ENCODE data around the gene TIMP4. TPM values are rescaled to one million over a fixed set of nuclear protein-coding genes. Genes with fewer than 3 reads are reported as not detected.

TIMP4 gene
- total and polyA plus RNA-seq, 8 donors, result 0.13 to 11.3 (median 0.46) TPM

DNA sequence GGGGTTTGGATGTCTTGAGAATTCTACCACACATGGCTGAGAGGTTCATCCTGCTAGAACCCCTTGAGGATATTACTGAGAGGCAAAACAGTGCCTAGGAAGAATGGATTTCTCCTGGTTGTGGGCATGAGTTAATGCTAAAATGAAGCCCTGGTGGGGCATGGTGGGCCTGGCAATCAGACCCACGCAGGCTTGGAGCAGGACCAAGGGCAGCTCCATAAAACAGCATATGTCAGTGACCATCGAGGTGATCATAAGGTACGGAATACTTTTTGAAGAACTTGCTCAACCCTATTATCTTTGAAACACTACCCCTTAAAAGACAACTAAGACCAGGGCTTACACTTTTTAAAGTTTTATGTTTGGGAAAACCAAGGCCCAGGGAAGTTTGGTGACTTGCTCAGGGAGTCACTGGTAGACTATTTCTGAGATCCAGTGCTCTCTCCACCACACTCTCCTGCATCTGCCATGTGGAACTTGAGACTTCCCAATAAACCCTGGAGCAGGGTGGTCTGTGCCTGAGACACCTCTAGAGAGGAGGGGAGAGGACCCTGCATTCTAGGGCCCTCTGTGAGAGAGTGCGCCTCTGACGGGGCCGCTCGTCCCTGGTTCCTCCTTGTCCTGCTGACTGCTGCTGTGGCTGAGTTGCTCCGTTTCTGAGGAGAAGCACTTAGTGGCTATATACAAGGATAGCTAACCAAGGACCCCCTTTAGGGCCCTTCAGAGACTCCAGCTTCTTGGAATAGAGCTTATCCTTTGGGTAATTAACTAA is 28.0 kb upstream of the TIMP4 start:
- Histone ChIP-seq H3K4me1 (peaks cover 15 to 51% of the 10 kb centered on the region in 2 donors), H3K36me3 (no peaks in the 10 kb centered on the region), H3K4me3 (no peak overlapping the region), H3K9me3 (no peaks in the 10 kb centered on the region), H3K27me3 (no peaks in the 10 kb centered on the region), H3K27ac (peak overlapping the region in 1 of 2 donors; percentile 96)
- TF ChIP-seq CTCF (IDR thresholded peaks at IDR 0.05), result no peak
- peak; percentile 36 for ATAC-seq
- DNase-seq, result peak in 2 of 4 donors; percentile 45 to 81
- intact Hi-C loops (cut with DNase I), result no loop called here

DNA sequence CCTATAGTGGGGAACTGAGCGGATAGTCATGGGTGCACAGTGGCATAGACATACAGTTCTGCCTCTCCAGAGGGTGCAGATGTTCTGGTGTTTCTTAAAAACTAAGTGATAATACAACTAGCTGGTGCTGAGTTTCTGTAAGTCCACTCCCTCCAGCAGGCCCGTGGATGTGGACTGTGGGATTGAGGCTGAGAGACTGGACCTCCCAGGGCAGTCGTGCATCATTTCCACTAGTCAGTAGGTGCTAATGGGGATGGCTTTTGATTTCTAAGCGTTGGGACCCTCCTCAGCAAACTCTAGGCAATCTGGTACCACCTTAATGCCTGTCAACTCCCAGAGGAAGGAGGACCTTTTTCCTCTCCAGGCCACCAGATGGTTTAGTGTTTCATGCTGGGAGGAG is 27.3 kb upstream of the TIMP4 start:
- H3K9me3 ChIP-seq, result no peaks in the 10 kb centered on the region
- no peak for TF ChIP-seq CTCF (IDR thresholded peaks at IDR 0.05)
- H3K4me1 ChIP-seq, result peaks cover 15 to 44% of the 10 kb centered on the region in 2 donors
- DNase-seq, result no peak
- H3K27ac ChIP-seq, result no peak overlapping the region
- intact Hi-C loops (cut with DNase I), result no loop called here
- ATAC-seq, result no peak
- H3K4me3 ChIP-seq, result no peak overlapping the region
- H3K27me3 ChIP-seq, result no peaks in the 10 kb centered on the region
- no peaks in the 10 kb centered on the region for H3K36me3 ChIP-seq

DNA sequence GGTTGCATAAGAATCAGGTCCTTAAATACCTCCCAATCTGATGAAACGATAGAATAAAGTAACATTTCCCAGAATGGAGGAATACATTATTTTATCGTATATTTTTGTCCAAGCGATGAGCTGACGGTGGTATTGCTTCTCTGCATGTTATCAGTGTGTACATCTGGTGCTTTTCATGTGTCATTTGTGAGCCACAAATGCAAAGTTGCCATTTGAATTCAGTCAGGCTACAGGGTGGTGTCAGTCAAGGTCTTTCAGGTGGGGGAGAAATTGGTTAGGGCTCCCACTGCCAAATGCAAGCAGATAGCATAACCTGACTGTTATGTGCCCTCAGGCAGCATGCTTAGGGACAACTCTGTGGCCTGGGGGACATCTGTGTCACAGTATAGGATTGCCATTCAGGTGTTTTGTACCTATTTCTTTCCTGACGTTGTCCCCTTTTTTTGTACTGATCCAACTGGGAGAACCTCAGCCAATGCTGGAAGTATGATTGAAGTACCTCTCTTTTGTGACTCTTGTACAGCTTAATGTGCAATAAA is 26.5 kb upstream of the TIMP4 start:
- no peak for ATAC-seq
- Histone ChIP-seq H3K36me3 (no peaks in the 10 kb centered on the region), H3K27me3 (no peaks in the 10 kb centered on the region), H3K27ac (no peak overlapping the region), H3K9me3 (no peaks in the 10 kb centered on the region), H3K4me3 (no peak overlapping the region), H3K4me1 (peaks cover 15 to 42% of the 10 kb centered on the region in 2 donors)
- intact Hi-C loops (cut with DNase I), result no loop called here
- DNase-seq, result no peak
- no peak for TF ChIP-seq CTCF (IDR thresholded peaks at IDR 0.05)

DNA sequence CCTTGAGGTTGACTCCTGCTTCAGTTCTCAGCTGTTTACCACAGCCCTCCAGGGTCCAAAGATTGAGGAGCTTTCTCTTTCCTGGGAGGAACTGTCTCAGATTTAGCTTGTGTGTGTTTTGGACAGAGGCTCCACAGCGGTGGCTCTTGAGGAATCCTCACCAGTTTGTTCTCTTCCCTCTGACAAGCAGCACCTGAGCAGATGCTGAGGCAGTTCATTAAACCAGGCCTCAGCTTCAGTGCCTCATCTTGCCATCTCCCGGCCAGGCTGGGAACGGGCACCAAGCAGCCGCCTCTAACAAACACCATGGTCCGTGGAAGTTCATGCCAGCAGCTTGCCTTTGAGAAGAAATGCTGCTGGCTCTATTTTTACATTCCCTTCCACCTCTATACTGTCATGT is 25.8 kb upstream of the TIMP4 start:
- Histone ChIP-seq H3K27me3 (no peaks in the 10 kb centered on the region), H3K9me3 (no peaks in the 10 kb centered on the region), H3K4me1 (peaks cover 18 to 41% of the 10 kb centered on the region in 2 donors), H3K36me3 (no peaks in the 10 kb centered on the region), H3K4me3 (no peak overlapping the region), H3K27ac (no peak overlapping the region)
- no peak for TF ChIP-seq CTCF (IDR thresholded peaks at IDR 0.05)
- ATAC-seq (no peak), DNase-seq (no peak)
- intact Hi-C loops (cut with DNase I), result no loop called here

DNA sequence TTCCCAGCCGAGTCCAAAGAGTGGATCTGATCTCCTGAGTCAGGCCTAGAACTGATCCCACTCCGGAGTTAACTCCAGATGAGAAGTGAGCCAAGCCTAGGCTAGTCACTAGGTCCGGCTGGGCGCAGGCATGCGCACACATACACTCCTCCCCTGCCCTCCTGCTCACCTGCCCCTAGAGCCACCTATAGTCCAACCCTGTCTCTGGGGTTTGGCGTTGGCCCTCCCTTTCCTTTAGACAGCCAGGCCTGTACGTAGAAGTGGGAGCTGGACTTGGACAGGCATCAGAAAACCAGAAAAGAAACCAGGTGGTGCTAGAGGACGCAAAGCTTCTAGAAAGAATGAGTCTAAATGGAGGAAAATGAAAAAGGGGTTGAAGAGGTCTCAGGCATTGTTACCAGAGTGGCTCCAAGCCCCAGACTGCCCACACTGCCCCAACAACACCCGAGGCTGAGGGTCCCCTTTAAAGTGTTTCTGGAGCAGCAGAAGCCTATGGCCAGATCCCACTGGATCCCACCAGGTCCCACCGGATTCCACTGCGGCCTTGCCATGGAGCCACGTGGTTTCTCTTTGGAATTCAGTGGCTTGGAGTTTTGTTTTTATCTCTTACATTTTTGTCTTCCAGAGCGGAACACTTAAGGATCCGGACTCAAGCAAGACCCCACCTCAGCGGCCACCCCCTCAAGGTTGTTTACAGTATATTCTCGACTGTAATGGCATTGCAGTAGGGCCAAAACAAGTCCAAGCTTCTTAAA is 24.2 kb upstream of the TIMP4 start:
- no peak overlapping the region for H3K4me3 ChIP-seq
- intact Hi-C loops (cut with DNase I), result no loop called here
- no peak for TF ChIP-seq CTCF (IDR thresholded peaks at IDR 0.05)
- DNase-seq, result no peak
- no peaks in the 10 kb centered on the region for H3K36me3 ChIP-seq
- no peak for ATAC-seq
- peaks cover 19 to 41% of the 10 kb centered on the region in 2 donors for H3K4me1 ChIP-seq
- no peaks in the 10 kb centered on the region for H3K9me3 ChIP-seq
- no peaks in the 10 kb centered on the region for H3K27me3 ChIP-seq
- H3K27ac ChIP-seq, result no peak overlapping the region
